ENCODE measurements around the gene OGDHL. TPM values are rescaled to one million over a fixed set of nuclear protein-coding genes. Genes with fewer than 3 reads are reported as not detected.

The OGDHL gene
- total RNA-seq, result 0.14 and 0.59 TPM in 2 replicates

GRCh38 chr10:49761789-49762565 is at the start of gene OGDHL:
OGDHL (minus strand) TSS chr10:49762323; CDS start chr10:49758592, 3,731 bp downstream.

Other genes with a start within 250 kb of the OGDHL start
- 38.0 and 42.9 TPM in 2 replicates for gene ERCC6, start 223.2 kb downstream of the OGDHL start, total RNA-seq
- not detected in 2 replicates for gene SLC18A3, start 152.0 kb downstream of the OGDHL start, total RNA-seq
- not detected in 2 replicates for gene CHAT, start 148.3 kb downstream of the OGDHL start, total RNA-seq
- not detected in 2 replicates for gene C10orf53, start 82.7 kb downstream of the OGDHL start, total RNA-seq
- 42.5 and 45.4 TPM in 2 replicates for gene PARG, start 179.7 kb upstream of the OGDHL start, total RNA-seq
- 22.9 and 24.0 TPM in 2 replicates for gene TIMM23B, start 179.7 kb upstream of the OGDHL start, total RNA-seq
- 2.7 and 4.8 TPM in 2 replicates for gene AGAP6, start 226.1 kb upstream of the OGDHL start, total RNA-seq